IMR-90 (cell line): ENCODE measurements around the gene NLGN1.

ENCODE experiments used
- BHLHE40 ChIP-seq: fragments of 150-350 bp; IDR thresholded peaks from 2 replicates; pipeline ENCODE4 v1.6.1; 2016; ENCODE audit warnings: mild to moderate bottlenecking, low read depth, low read length
- CHD1 ChIP-seq: IDR thresholded peaks from 2 replicates; pipeline ENCODE4 v1.6.1; 2012; ENCODE audit warnings: low read depth, low read length, improper control_type of control experiment
- CTCF ChIP-seq: conservative IDR thresholded peaks from 2 replicates; pipeline ENCODE4 v1.5.1; 2012; ENCODE audit warnings: mild to moderate bottlenecking, low read depth, low read length, improper control_type of control experiment
- ELK1 ChIP-seq: fragments of 150-350 bp; IDR thresholded peaks from 2 replicates; pipeline ENCODE4 v1.6.1; 2016; ENCODE audit warnings: low read depth, mild to moderate bottlenecking, low read length, moderate library complexity, borderline replicate concordance
- FOS ChIP-seq: fragments of 150-350 bp; IDR thresholded peaks from 2 replicates; pipeline ENCODE4 v1.6.1; 2016; ENCODE audit warnings: low read depth, low read length
- MAFK ChIP-seq: IDR thresholded peaks from 2 replicates; pipeline ENCODE4 v1.6.1; 2012; ENCODE audit warnings: low read depth, low read length, improper control_type of control experiment
- MXI1 ChIP-seq: IDR thresholded peaks from 2 replicates; pipeline ENCODE4 v1.6.1; 2012; ENCODE audit warnings: low read depth, mild to moderate bottlenecking, low read length, moderate library complexity, borderline replicate concordance
- POLR2A ChIP-seq: IDR thresholded peaks from 2 replicates; pipeline ENCODE4 v1.6.1; 2012; ENCODE audit warnings: mild to moderate bottlenecking, low read depth, low read length
- RAD21 ChIP-seq: IDR thresholded peaks from 2 replicates; pipeline ENCODE4 v1.6.1; 2012; ENCODE audit warnings: low read length, improper control_type of control experiment
- RCOR1 ChIP-seq: IDR thresholded peaks from 2 replicates; pipeline ENCODE4 v1.6.1; 2012; ENCODE audit warnings: mild to moderate bottlenecking, low read length, improper control_type of control experiment; ENCODE audit not compliant: insufficient replicate concordance
- TF ChIP-seq, protein P1 (sequence below): fragments of 150-350 bp; IDR thresholded peaks from 2 replicates; pipeline ENCODE4 v1.6.1; 2017; ENCODE audit warnings: mild to moderate bottlenecking, antibody characterized with exemption, low read length, low read depth

GRCh38 chr3:173747427-173747826, 349.9 kb downstream of the NLGN1 start:
- TF ChIP-seq CTCF (no peak), RAD21 (no peak), FOS (no peak), RCOR1 (no peak), POLR2A (no peak), ELK1 (no peak), MXI1 (no peak), BHLHE40 (no peak), MAFK (no peak), CHD1 (no peak)
- TF ChIP-seq, protein P1, sequence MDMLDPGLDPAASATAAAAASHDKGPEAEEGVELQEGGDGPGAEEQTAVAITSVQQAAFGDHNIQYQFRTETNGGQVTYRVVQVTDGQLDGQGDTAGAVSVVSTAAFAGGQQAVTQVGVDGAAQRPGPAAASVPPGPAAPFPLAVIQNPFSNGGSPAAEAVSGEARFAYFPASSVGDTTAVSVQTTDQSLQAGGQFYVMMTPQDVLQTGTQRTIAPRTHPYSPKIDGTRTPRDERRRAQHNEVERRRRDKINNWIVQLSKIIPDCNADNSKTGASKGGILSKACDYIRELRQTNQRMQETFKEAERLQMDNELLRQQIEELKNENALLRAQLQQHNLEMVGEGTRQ = no peak
